GM19438 (cell line): ENCODE measurements around the gene DCANP1.

ENCODE experiments used
- ATAC-seq: cut with Tn5 transposase; IDR thresholded peaks from one replicate; pipeline ENCODE4 v1.9.1; 2021; ENCODE audit warnings: low read depth; ENCODE audit not compliant: unreplicated experiment

DCANP1 gene

GRCh38 chr5:135443161-135443960 is 3.8 kb downstream of the DCANP1 start:
- ATAC-seq = no peak

- ATAC-seq = no peak
These were observed 4.6 kb downstream of the DCANP1 start for GRCh38 chr5:135442431-135443160.

- no peak for ATAC-seq
These were observed 5.2 kb downstream of the DCANP1 start for GRCh38 chr5:135441919-135442318.

- no peak for ATAC-seq
These were observed 5.8 kb downstream of the DCANP1 start for GRCh38 chr5:135441350-135441831.

GRCh38 chr5:135440916-135441315 is 6.2 kb downstream of the DCANP1 start:
- ATAC-seq = no peak

GRCh38 chr5:135439231-135440205 is 7.6 kb downstream of the DCANP1 start:
- no peak for ATAC-seq

- no peak for ATAC-seq
These were observed 8.4 kb downstream of the DCANP1 start for GRCh38 chr5:135438636-135439221.

GRCh38 chr5:135437796-135438560 is 9.2 kb downstream of the DCANP1 start:
- ATAC-seq = no peak

- ATAC-seq = no peak
These were observed 9.7 kb downstream of the DCANP1 start for GRCh38 chr5:135437422-135437795.

- ATAC-seq = no peak
These were observed 10.2 kb downstream of the DCANP1 start for GRCh38 chr5:135436951-135437418.

- ATAC-seq = no peak
These were observed 11.4 kb downstream of the DCANP1 start for GRCh38 chr5:135435467-135436330.

- ATAC-seq = no peak
These were observed 12.3 kb downstream of the DCANP1 start for GRCh38 chr5:135434591-135435466.

- no peak for ATAC-seq
These were observed 13.3 kb downstream of the DCANP1 start for GRCh38 chr5:135433681-135434426.

GRCh38 chr5:135432113-135432512 is 15.0 kb downstream of the DCANP1 start:
- no peak for ATAC-seq

- ATAC-seq = no peak
These were observed 17.1 kb downstream of the DCANP1 start for GRCh38 chr5:135430135-135430437.

GRCh38 chr5:135429301-135430134 is 17.6 kb downstream of the DCANP1 start:
- no peak for ATAC-seq
